Breast epithelium (tissue), 3 donors: ENCODE results near the gene PUM2.

ENCODE experiments used
- CTCF ChIP-seq, 3 donors: fragments of 450-650 bp; IDR thresholded peaks; one replicate each; pipeline ENCODE4 v1.5.1; 2016 to 2017; ENCODE audit warnings: antibody characterized with exemption in 3 of 3, mild to moderate bottlenecking in 3 of 3, moderate library complexity in 3 of 3
- POLR2A ChIP-seq: fragments of 450-650 bp; IDR thresholded peaks from one replicate; pipeline ENCODE4 v1.6.1; 2016; ENCODE audit warnings: antibody characterized with exemption, mild to moderate bottlenecking, moderate library complexity
- POLR2AphosphoS5 ChIP-seq, 3 donors: sonication (generic); formaldehyde crosslinking; IDR thresholded peaks; one replicate each; pipeline ENCODE4 v1.6.1; 2017; ENCODE audit warnings: antibody characterized with exemption in 3 of 3

GRCh38 chr2:20232837-20233207 is 117.8 kb downstream of the PUM2 start:
- TF ChIP-seq CTCF (IDR thresholded peaks at IDR 0.05) (no peak), POLR2A (no peak), POLR2AphosphoS5 (IDR thresholded peaks at IDR 0.05) (no peak)
